GM12873 (cell line): ENCODE measurements around the gene C3orf52.

ENCODE experiments used
- CTCF ChIP-seq: IDR thresholded peaks from 2 replicates; pipeline ENCODE4 v1.5.1; 2012; ENCODE audit warnings: low read depth, mild to moderate bottlenecking, moderate library complexity, low read length, control low read depth; ENCODE audit not compliant: insufficient read depth; ENCODE audit errors: missing control alignments

The C3orf52 gene

GRCh38 chr3:112136046-112136445 is 49.9 kb downstream of the C3orf52 start:
- TF ChIP-seq CTCF = no peak

GRCh38 chr3:112136959-112137693 is 50.9 kb downstream of the C3orf52 start:
- TF ChIP-seq CTCF = peak; percentile 79

- no peak for TF ChIP-seq CTCF
Measured at GRCh38 chr3:112137781-112138180, 51.6 kb downstream of the C3orf52 start.

GRCh38 chr3:112138219-112138969 is 52.2 kb downstream of the C3orf52 start:
- TF ChIP-seq CTCF = no peak

GRCh38 chr3:112140584-112140983 is 54.4 kb downstream of the C3orf52 start:
- no peak for TF ChIP-seq CTCF

- TF ChIP-seq CTCF = no peak
Measured at GRCh38 chr3:112141293-112141692, 55.1 kb downstream of the C3orf52 start.

- no peak for TF ChIP-seq CTCF
Measured at GRCh38 chr3:112143251-112143650, 57.1 kb downstream of the C3orf52 start.
